ENCODE measurements around the gene IL9.
A peak's percentile ranks its signal among the peaks of the same experiment; 100 is the strongest.

The IL9 gene

DNA sequence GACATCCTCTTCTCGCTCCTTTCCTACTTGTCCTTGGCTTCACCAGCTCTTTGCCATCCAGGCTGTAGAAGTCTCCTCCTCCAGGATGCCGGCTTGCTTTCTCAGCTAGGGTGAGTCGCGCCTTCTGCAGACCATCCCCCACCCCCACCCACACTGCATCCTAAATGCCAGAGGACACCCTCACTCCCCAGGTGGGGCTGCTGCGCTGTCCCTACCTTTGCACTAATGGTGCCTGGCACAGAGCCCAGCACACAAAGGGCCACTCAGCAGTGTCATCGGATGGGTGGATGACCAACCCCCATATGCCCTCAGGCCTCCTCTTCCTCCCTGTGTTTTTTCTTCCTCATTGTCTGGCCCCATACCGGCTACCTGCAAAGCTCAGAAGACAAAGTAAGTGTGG is 14.8 kb downstream of the IL9 start:
- Histone ChIP-seq H3K27me3 (replicated peaks) (no peaks in the 10 kb centered on the region), H3K4me3 (ENCODE audit: low read depth, low read length) (no peak overlapping the region), H3K27ac (no peak overlapping the region), H3K36me3 (replicated peaks) (no peaks in the 10 kb centered on the region)
- TF ChIP-seq, protein P1, sequence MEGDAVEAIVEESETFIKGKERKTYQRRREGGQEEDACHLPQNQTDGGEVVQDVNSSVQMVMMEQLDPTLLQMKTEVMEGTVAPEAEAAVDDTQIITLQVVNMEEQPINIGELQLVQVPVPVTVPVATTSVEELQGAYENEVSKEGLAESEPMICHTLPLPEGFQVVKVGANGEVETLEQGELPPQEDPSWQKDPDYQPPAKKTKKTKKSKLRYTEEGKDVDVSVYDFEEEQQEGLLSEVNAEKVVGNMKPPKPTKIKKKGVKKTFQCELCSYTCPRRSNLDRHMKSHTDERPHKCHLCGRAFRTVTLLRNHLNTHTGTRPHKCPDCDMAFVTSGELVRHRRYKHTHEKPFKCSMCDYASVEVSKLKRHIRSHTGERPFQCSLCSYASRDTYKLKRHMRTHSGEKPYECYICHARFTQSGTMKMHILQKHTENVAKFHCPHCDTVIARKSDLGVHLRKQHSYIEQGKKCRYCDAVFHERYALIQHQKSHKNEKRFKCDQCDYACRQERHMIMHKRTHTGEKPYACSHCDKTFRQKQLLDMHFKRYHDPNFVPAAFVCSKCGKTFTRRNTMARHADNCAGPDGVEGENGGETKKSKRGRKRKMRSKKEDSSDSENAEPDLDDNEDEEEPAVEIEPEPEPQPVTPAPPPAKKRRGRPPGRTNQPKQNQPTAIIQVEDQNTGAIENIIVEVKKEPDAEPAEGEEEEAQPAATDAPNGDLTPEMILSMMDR (IDR thresholded peaks at IDR 0.05; ENCODE audit: low read depth, low read length, missing control alignments): no peak
- no peak for DNase-seq
- in situ Hi-C loops (cut with HindIII; ENCODE audit: low pct_ligation_motif_present, low sequenced_read_pairs): loop anchor here (25.0 kb wide), 1 partner anchor 306 kb away; the partner anchor contains the start of gene SMIM32

DNA sequence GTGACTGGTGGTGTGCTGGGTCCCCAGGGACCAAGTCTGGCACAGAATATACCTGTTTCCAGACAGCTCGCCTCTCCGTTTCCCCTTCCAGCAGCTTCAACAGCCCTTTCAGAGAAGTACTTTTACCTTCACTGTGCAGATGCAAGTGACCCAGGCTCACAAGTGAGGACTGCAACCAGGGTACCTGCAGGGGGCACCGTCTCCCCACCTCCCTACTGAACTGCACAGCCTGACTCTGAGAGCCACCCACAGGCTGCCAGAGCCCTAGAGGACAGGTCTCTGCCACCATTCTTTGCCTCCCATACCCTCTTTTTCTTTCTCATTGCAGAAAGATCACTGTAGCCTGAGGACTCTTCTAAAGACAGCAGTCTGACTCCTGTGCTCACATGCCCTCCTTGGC is 15.4 kb downstream of the IL9 start:
- H3K36me3 ChIP-seq (replicated peaks): no peaks in the 10 kb centered on the region
- no peaks in the 10 kb centered on the region for H3K27me3 ChIP-seq (replicated peaks)
- TF ChIP-seq, protein P1 (IDR thresholded peaks at IDR 0.05; ENCODE audit: low read depth, low read length, missing control alignments): peak; percentile 67
- H3K27ac ChIP-seq: no peak overlapping the region
- in situ Hi-C loops (cut with HindIII; ENCODE audit: low pct_ligation_motif_present, low sequenced_read_pairs): loop anchor here (25.0 kb wide), 1 partner anchor 307 kb away; the partner anchor contains the start of gene SMIM32
- no peak overlapping the region for H3K4me3 ChIP-seq (ENCODE audit: low read depth, low read length)
- no peak for DNase-seq

DNA sequence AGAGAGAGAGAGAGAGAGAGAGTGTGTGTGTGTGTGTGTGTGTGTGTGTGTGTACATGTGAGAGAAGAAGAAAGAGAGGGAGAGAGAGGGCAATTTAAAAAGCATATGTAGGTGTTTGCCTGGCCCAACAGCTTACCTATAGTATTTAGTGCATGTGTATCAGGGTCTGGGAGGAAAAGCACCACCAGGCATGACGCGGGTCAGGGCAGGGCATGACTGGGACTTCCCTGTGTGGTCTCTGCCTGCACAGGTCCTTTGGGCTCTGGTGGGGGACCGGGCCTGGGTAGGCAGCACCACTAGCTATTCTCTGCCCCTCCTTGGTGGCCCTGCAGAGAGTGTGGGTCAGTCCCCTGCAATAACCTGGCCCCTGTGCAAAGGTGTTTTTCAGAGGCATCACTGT is 16.1 kb downstream of the IL9 start:
- Histone ChIP-seq H3K4me3 (ENCODE audit: low read depth, low read length) (no peak overlapping the region), H3K27me3 (replicated peaks) (no peaks in the 10 kb centered on the region), H3K36me3 (replicated peaks) (no peaks in the 10 kb centered on the region), H3K27ac (no peak overlapping the region)
- in situ Hi-C loops (cut with HindIII; ENCODE audit: low pct_ligation_motif_present, low sequenced_read_pairs): loop anchor here (25.0 kb wide), 1 partner anchor 308 kb away; the partner anchor contains the start of gene SMIM32
- TF ChIP-seq, protein P1 (IDR thresholded peaks at IDR 0.05; ENCODE audit: low read depth, low read length, missing control alignments): no peak
- no peak for DNase-seq

DNA sequence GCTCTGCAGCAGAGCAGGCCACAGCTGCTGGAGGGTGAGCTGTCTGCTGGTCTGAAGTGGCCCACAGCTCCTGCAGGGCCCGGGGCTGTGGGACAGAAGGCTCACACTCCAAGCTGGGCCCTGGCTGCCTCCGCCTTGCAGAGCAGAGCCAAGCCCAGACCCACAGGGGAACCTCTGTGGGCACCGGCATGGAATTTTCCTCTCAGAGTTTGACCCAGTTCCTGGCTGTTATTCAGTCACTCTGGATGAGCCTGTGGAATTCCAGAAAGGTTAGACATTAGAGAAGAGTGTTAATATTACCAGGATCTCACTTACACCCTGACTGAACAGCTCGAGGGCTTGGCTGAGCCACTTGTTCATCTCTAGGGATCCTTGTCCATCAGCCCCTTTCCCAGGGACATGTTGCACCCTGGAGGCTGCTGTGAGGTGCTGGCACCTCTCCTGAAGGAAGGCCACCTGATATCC is 17.5 kb downstream of the IL9 start:
- H3K27me3 ChIP-seq (replicated peaks): no peaks in the 10 kb centered on the region
- no peak overlapping the region for H3K4me3 ChIP-seq (ENCODE audit: low read depth, low read length)
- H3K36me3 ChIP-seq (replicated peaks): no peaks in the 10 kb centered on the region
- no peak for DNase-seq
- H3K27ac ChIP-seq: no peak overlapping the region
- TF ChIP-seq, protein P1 (IDR thresholded peaks at IDR 0.05; ENCODE audit: low read depth, low read length, missing control alignments): no peak
- in situ Hi-C loops (cut with HindIII; ENCODE audit: low pct_ligation_motif_present, low sequenced_read_pairs): loop anchor here (25.0 kb wide), 1 partner anchor 309 kb away; the partner anchor contains the start of gene SMIM32

DNA sequence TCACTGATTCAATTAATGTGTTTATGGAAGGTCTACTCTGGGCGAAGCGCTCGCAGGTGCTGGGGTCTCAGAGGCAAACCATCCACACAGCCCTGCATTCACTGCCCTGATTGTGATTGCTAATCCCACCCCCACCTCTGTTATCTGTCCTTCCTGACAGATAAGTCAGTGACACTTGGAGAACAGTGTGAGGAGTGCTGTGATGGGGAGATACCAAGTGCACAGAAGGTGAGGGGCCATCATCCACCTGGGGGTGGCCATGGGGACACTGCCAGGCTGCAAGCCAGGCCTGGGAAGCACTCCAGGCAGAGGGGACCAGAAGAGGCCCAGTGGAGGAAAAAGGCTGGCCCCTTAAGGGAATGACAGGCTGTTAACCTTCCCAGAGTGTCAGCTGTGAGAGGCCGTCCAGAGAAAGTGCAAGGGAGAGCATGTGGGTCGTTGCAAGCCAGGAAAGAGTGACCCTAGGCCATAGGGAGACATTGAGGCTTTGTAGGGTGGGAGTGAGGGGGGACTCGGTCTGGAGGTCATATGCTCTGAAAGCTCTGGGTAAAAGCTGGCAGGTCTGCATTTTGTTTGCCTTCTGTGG is 18.0 kb downstream of the IL9 start:
- no peak overlapping the region for H3K27ac ChIP-seq
- H3K36me3 ChIP-seq (replicated peaks): no peaks in the 10 kb centered on the region
- TF ChIP-seq, protein P1 (IDR thresholded peaks at IDR 0.05; ENCODE audit: low read depth, low read length, missing control alignments): no peak
- no peak overlapping the region for H3K4me3 ChIP-seq (ENCODE audit: low read depth, low read length)
- DNase-seq: no peak
- H3K27me3 ChIP-seq (replicated peaks): no peaks in the 10 kb centered on the region
- in situ Hi-C loops (cut with HindIII; ENCODE audit: low pct_ligation_motif_present, low sequenced_read_pairs): loop anchor here (25.0 kb wide), 1 partner anchor 310 kb away; the partner anchor contains the start of gene SMIM32
